Kidney epithelial cell (primary cell): ENCODE results near the gene FOLR1. TPM values are rescaled to one million over a fixed set of nuclear protein-coding genes. Genes with fewer than 3 reads are reported as not detected.
"Not testable (repeated sequence)": the region's sequence is repeated elsewhere in the genome, so short reads cannot be mapped to it uniquely, and the experiment has no call there.

Source experiments
- DNase-seq: peaks from one replicate; pipeline ENCODE4 v3.0.0-alpha.2; 2010; ENCODE audit warnings: low read depth
- H3K27me3 ChIP-seq: 2 replicates; pipeline ENCODE4 v1.6.0; 2011; ENCODE audit warnings: low read length; ENCODE audit not compliant: control insufficient read depth, insufficient read depth
- H3K36me3 ChIP-seq: 2 replicates; pipeline ENCODE4 v1.5.1; 2011; ENCODE audit warnings: low read length; ENCODE audit not compliant: control insufficient read depth, insufficient read depth
- H3K4me3 ChIP-seq: 2 replicates; pipeline ENCODE4 v1.5.1; 2011; ENCODE audit warnings: low read depth, mild to moderate bottlenecking, control low read depth, low read length
- CTCF ChIP-seq: IDR thresholded peaks from 2 replicates; pipeline ENCODE4 v1.5.1; 2011; ENCODE audit warnings: mild to moderate bottlenecking, moderate library complexity, low read length, control low read depth, inconsistent platforms; ENCODE audit not compliant: insufficient read depth, poor library complexity, severe bottlenecking
- total RNA-seq: library from RNA; depleted of rRNA; stranded (reverse); fragments of >200 nt; gene quantifications from 2 replicates; pipeline ENCODE4 v1.2.3, GENCODE V29; 2015

Gene FOLR1
- total RNA-seq, 1 donor from 2014 or later = 1.7 TPM

GRCh38 chr11:72181553-72181958, 10.4 kb upstream of the FOLR1 start:
- DNase-seq, H3K36me3 ChIP-seq, H3K27me3 ChIP-seq, H3K4me3 ChIP-seq: not testable (repeated sequence)
- TF ChIP-seq CTCF = peak; percentile 33

GRCh38 chr11:72188267-72188666, 3.7 kb upstream of the FOLR1 start:
- Histone ChIP-seq H3K36me3 (no peaks in the 10 kb centered on the region), H3K4me3 (no peak overlapping the region), H3K27me3 (no peaks in the 10 kb centered on the region)
- no peak for DNase-seq
- no peak for TF ChIP-seq CTCF

- H3K27me3 ChIP-seq = no peaks in the 10 kb centered on the region
- H3K4me3 ChIP-seq = no peak overlapping the region
- H3K36me3 ChIP-seq = no peaks in the 10 kb centered on the region
- DNase-seq = no peak
- TF ChIP-seq CTCF = no peak
These were observed 2.3 kb upstream of the FOLR1 start for GRCh38 chr11:72189455-72190250.

DNA sequence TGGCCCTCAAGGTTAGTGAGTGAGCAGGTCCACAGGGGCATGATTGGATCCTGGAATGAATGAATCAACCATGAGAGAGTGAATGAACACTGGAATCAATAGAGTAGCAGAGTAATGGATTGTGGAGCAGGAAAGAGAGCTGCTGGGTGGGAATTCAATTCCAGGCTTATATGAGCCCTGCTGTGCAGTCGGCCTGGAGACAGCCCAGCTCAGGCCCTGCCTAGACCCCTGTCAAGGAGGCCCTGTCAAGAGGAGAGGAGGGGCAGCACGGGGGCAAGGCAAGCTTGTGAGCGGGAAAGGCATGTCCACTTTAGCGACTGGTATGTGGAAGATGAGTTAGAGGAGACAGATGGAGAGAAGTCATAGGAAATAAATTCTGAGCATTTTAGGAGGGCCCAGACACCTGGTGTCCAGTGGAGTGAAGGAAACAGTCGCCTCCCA, 1.3 kb upstream of the FOLR1 start:
- no peak for DNase-seq
- H3K4me3 ChIP-seq = no peak overlapping the region
- H3K36me3 ChIP-seq = no peaks in the 10 kb centered on the region
- no peaks in the 10 kb centered on the region for H3K27me3 ChIP-seq
- TF ChIP-seq CTCF = no peak

DNA sequence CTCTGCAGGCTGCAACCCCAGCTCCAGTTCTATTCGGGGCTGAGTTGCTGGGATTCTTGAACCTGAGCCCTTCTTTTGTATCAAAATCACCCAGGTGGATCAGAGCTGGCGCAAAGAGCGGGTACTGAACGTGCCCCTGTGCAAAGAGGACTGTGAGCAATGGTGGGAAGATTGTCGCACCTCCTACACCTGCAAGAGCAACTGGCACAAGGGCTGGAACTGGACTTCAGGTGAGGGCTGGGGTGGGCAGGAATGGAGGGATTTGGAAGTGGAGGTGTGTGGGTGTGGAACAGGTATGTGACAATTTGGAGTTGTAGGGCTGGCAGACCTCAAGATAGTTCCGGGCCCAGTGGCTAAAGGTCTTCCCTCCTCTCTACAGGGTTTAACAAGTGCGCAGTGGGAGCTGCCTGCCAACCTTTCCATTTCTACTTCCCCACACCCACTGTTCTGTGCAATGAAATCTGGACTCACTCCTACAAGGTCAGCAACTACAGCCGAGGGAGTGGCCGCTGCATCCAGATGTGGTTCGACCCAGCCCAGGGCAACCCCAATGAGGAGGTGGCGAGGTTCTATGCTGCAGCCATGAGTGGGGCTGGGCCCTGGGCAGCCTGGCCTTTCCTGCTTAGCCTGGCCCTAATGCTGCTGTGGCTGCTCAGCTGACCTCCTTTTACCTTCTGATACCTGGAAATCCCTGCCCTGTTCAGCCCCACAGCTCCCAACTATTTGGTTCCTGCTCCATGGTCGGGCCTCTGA, 3.8 kb downstream of the FOLR1 start:
- no peaks in the 10 kb centered on the region for H3K36me3 ChIP-seq
- H3K4me3 ChIP-seq = no peak overlapping the region
- no peak for DNase-seq
- no peak for TF ChIP-seq CTCF
- H3K27me3 ChIP-seq = no peaks in the 10 kb centered on the region

DNA sequence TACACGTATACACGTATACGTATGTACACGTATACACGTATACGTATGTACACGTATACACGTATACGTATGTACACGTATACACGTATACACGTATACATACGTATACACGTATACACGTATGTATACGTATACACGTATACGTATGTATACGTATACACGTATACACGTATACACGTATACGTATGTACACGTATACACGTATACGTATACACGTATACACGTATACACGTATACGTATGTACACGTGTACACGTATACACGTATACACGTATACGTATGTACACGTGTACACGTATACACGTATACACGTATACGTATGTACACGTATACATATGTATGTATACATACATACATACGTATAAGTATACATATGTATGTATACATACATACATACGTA, 9.5 kb downstream of the FOLR1 start:
- DNase-seq, H3K36me3 ChIP-seq, H3K4me3 ChIP-seq, H3K27me3 ChIP-seq: not testable (repeated sequence)
